WTC11 (cell line): ENCODE measurements around the gene C11orf71. TPM values are rescaled to one million over a fixed set of nuclear protein-coding genes. Genes with fewer than 3 reads are reported as not detected.

Source experiments
- ATAC-seq: fragments of 200-7000 bp; cut with Tn5 transposase; 2 replicates; pipeline ENCODE4 v1.10.0; 2021; ENCODE audit warnings: mild to moderate bottlenecking, moderate library complexity
- CTCF ChIA-PET: fragments of 300-600 bp; sonication (Branson Sonifier 250); formaldehyde crosslinking; loops from one replicate; lab custom pipeline; 2021; ENCODE audit warnings: antibody characterized with exemption; lab: Charles Lee
- POLR2A ChIA-PET: fragments of 350-600 bp; sonication (Branson Sonifier 250); formaldehyde crosslinking; loops from one replicate; lab custom pipeline; 2021; ENCODE audit warnings: antibody characterized with exemption; lab: Charles Lee
- DNase-seq: peaks from one replicate; pipeline ENCODE4 v3.0.0; 2021; ENCODE audit warnings: low spot score
- H3K27ac Mint-ChIP-seq: 2 replicates; pipeline ENCODE4 v1.8.0; 2021; ENCODE audit warnings: mixed read lengths
- H3K27me3 Mint-ChIP-seq: 2 replicates; pipeline ENCODE4 v1.8.0; 2021; ENCODE audit warnings: low read depth, mild to moderate bottlenecking, moderate library complexity, mixed read lengths
- H3K36me3 Mint-ChIP-seq: 2 replicates; pipeline ENCODE4 v1.8.0; 2021; ENCODE audit warnings: mixed read lengths
- H3K4me1 Mint-ChIP-seq: 2 replicates; pipeline ENCODE4 v1.8.0; 2022; ENCODE audit warnings: mixed read lengths
- H3K4me3 Mint-ChIP-seq: 2 replicates; pipeline ENCODE4 v1.8.0; 2021; ENCODE audit warnings: mild to moderate bottlenecking, moderate library complexity, mixed read lengths
- H3K9me3 Mint-ChIP-seq: 2 replicates; pipeline ENCODE4 v1.8.0; 2021; ENCODE audit warnings: mixed read lengths
- GRHL2 ChIP-seq: fragments of 250-450 bp; sonication (Bioruptor Pico); IDR thresholded peaks from 2 replicates; pipeline ENCODE4 v1.8.0; 2022; ENCODE audit warnings: mild to moderate bottlenecking, moderate library complexity; ENCODE audit not compliant: insufficient replicate concordance, severe bottlenecking
- HMGA2 ChIP-seq: fragments of 250-450 bp; sonication (Bioruptor Pico); IDR thresholded peaks from 2 replicates; pipeline ENCODE4 v1.4.0; 2021; ENCODE audit warnings: mild to moderate bottlenecking, moderate library complexity
- MXD4 ChIP-seq: fragments of 250-450 bp; sonication (Bioruptor Pico); IDR thresholded peaks from 2 replicates; pipeline ENCODE4 v1.8.0; 2021; ENCODE audit warnings: mild to moderate bottlenecking, moderate library complexity, borderline replicate concordance
- NFYB ChIP-seq: sonication (generic); formaldehyde crosslinking; conservative IDR thresholded peaks from 2 replicates; pipeline ENCODE4 v1.8.0; 2022; ENCODE audit warnings: low read depth, missing genetic modification reagents
- PRRX2 ChIP-seq: fragments of 250-450 bp; sonication (Bioruptor Pico); IDR thresholded peaks from 2 replicates; pipeline ENCODE4 v1.8.0; 2021; ENCODE audit warnings: mild to moderate bottlenecking
- SMAD4 ChIP-seq: sonication (generic); formaldehyde crosslinking; IDR thresholded peaks from 2 replicates; pipeline ENCODE4 v1.8.0; 2022; ENCODE audit warnings: mild to moderate bottlenecking, missing genetic modification reagents
- TCF7 ChIP-seq: sonication (generic); formaldehyde crosslinking; IDR thresholded peaks from 2 replicates; pipeline ENCODE4 v1.8.0; 2022; ENCODE audit warnings: mild to moderate bottlenecking, low read depth, missing genetic modification reagents, moderate library complexity
- ZBTB21 ChIP-seq: sonication (generic); formaldehyde crosslinking; IDR thresholded peaks from 2 replicates; pipeline ENCODE4 v1.8.1; 2023; ENCODE audit warnings: mild to moderate bottlenecking, missing genetic modification reagents, borderline replicate concordance
- ZNF138 ChIP-seq: sonication (generic); formaldehyde crosslinking; conservative IDR thresholded peaks from 2 replicates; pipeline ENCODE4 v1.8.1; 2022; ENCODE audit warnings: mild to moderate bottlenecking, moderate library complexity, missing genetic modification reagents
- ZNF263 ChIP-seq: sonication (generic); formaldehyde crosslinking; IDR thresholded peaks from 2 replicates; pipeline ENCODE4 v1.8.1; 2022; ENCODE audit warnings: low read depth, mild to moderate bottlenecking, moderate library complexity, missing genetic modification reagents
- ZNF317 ChIP-seq: sonication (generic); formaldehyde crosslinking; IDR thresholded peaks from 2 replicates; pipeline ENCODE4 v1.8.1; 2023; ENCODE audit warnings: low read depth, mild to moderate bottlenecking, moderate library complexity, missing genetic modification reagents, borderline replicate concordance
- total RNA-seq: library from RNA; stranded (reverse); gene quantifications from 3 replicates; pipeline ENCODE4 v1.2.3, GENCODE V29; 2021
- TF ChIP-seq, protein P1 (sequence below): sonication (generic); formaldehyde crosslinking; IDR thresholded peaks from 2 replicates; pipeline ENCODE4 v1.8.0; 2022; ENCODE audit warnings: missing genetic modification reagents
- TF ChIP-seq, protein P2 (sequence below): sonication (generic); formaldehyde crosslinking; IDR thresholded peaks from 2 replicates; pipeline ENCODE4 v1.8.1; 2022; ENCODE audit warnings: mild to moderate bottlenecking, moderate library complexity, missing genetic modification reagents
- TF ChIP-seq, protein P3 (sequence below): sonication (generic); formaldehyde crosslinking; IDR thresholded peaks from 2 replicates; pipeline ENCODE4 v1.8.0; 2022; ENCODE audit warnings: mild to moderate bottlenecking, missing genetic modification reagents

The C11orf71 gene
- total RNA-seq, 1 experiment from 2014 or later, result 5.9 TPM

DNA sequence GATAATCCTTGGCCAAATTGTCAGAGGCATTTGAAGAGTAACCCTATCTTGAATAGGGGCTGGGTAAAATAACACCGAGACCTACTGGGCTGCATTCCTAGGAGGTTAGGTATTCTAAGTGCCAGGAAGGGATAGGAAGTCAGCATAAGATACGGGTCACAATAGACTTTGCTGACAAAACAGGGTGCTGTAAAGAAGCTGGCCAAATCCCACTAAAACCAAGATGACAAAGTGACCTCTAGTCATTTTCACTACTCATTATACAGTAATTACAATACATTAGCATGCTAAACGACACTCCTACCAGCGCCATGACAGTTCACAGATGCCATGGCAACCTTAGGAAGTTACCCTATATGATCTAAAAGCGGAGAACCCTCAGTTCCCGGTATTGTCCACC, 38.0 kb upstream of the C11orf71 start:
- peak overlapping the region; percentile 93 for H3K27ac Mint-ChIP-seq
- no peak for TF ChIP-seq ZNF263
- TF ChIP-seq, all 79 proteins: peak for 0
- peaks cover 8% of the 10 kb centered on the region; the same call in 1 of the 2 replicates for H3K36me3 Mint-ChIP-seq
- peaks cover 41% of the 10 kb centered on the region for H3K4me1 Mint-ChIP-seq
- POLR2A ChIA-PET, result interaction anchor here (1.4 kb wide), 1 partner anchor 38 kb away, joined by 6 read pairs; the partner anchor contains the start of genes C11orf71 and RBM7
- peak; percentile 52 for ATAC-seq
- no peaks in the 10 kb centered on the region for H3K27me3 Mint-ChIP-seq
- H3K9me3 Mint-ChIP-seq, result 0 out of 2 replicates have a peak, but pooled peaks cover 9% of the 10 kb centered on the region
- H3K4me3 Mint-ChIP-seq, result peak overlapping the region; percentile 88
- no peak for DNase-seq
- CTCF ChIA-PET, result interaction anchor here (0.8 kb wide), 1 partner anchor 44 kb away, joined by 3 read pairs; no protein-coding TSS in a partner anchor

DNA sequence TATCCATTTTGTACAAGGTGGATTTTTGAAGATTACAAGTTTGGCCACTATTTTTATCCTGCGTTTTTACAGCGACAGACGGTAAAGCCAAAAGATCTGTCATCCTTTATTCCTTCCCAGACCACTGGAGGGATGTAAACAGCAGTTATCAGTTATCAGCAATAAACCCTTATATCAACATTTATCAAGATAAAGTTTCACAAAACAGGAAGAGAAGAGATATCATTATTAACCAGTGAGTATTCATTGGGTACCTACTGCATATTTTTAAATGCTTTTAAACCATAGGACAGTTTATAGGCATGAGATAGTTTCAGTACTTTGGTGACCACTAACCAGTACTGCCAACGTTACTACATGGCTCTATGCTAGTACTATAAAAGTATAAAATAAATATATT, 33.1 kb upstream of the C11orf71 start:
- POLR2A ChIA-PET, result no interaction called here
- Mint-ChIP-seq H3K27ac (no peak overlapping the region), H3K27me3 (no peaks in the 10 kb centered on the region), H3K4me1 (peaks cover 24% of the 10 kb centered on the region), H3K9me3 (0 out of 2 replicates have a peak, but pooled peaks cover 9% of the 10 kb centered on the region), H3K4me3 (no peak overlapping the region), H3K36me3 (no peaks in the 10 kb centered on the region)
- TF ChIP-seq, protein P1, sequence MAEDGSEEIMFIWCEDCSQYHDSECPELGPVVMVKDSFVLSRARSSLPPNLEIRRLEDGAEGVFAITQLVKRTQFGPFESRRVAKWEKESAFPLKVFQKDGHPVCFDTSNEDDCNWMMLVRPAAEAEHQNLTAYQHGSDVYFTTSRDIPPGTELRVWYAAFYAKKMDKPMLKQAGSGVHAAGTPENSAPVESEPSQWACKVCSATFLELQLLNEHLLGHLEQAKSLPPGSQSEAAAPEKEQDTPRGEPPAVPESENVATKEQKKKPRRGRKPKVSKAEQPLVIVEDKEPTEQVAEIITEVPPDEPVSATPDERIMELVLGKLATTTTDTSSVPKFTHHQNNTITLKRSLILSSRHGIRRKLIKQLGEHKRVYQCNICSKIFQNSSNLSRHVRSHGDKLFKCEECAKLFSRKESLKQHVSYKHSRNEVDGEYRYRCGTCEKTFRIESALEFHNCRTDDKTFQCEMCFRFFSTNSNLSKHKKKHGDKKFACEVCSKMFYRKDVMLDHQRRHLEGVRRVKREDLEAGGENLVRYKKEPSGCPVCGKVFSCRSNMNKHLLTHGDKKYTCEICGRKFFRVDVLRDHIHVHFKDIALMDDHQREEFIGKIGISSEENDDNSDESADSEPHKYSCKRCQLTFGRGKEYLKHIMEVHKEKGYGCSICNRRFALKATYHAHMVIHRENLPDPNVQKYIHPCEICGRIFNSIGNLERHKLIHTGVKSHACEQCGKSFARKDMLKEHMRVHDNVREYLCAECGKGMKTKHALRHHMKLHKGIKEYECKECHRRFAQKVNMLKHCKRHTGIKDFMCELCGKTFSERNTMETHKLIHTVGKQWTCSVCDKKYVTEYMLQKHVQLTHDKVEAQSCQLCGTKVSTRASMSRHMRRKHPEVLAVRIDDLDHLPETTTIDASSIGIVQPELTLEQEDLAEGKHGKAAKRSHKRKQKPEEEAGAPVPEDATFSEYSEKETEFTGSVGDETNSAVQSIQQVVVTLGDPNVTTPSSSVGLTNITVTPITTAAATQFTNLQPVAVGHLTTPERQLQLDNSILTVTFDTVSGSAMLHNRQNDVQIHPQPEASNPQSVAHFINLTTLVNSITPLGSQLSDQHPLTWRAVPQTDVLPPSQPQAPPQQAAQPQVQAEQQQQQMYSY (CRISPR knock-in tag), result no peak
- no peak for TF ChIP-seq NFYB (CRISPR knock-in tag)
- no peak for TF ChIP-seq SMAD4 (CRISPR knock-in tag)
- no peak for DNase-seq
- no peak for ATAC-seq
- CTCF ChIA-PET, result no interaction called here

DNA sequence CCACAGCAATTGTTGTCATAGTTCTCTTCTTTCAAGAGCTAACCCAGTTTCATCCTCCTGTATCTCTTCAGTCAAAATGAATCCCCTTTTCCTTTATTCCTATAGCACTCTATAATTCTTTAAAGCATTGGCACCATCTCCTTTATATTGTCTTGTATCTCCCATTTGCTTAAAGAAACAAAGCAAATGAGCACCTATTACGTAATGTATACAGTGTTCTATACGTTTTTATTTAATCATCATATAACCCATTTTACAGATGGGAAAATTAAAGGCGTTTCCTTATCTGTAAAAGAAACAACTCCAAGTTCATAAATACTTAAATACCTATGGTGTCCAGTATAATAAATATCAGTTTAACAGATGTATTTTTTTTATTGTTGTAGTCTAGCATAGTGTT, 32.6 kb upstream of the C11orf71 start:
- H3K4me1 Mint-ChIP-seq, result peaks cover 20% of the 10 kb centered on the region
- DNase-seq, result no peak
- ChIA-PET CTCF (no interaction called here), POLR2A (no interaction called here)
- H3K9me3 Mint-ChIP-seq, result 0 out of 2 replicates have a peak, but pooled peaks cover 9% of the 10 kb centered on the region
- ATAC-seq, result no peak
- H3K4me3 Mint-ChIP-seq, result no peak overlapping the region
- H3K27me3 Mint-ChIP-seq, result no peaks in the 10 kb centered on the region
- H3K36me3 Mint-ChIP-seq, result no peaks in the 10 kb centered on the region
- no peak overlapping the region for H3K27ac Mint-ChIP-seq
- TF ChIP-seq MXD4 (CRISPR knock-in tag) (no peak), PRRX2 (CRISPR knock-in tag) (no peak), TCF7 (CRISPR knock-in tag) (no peak), HMGA2 (CRISPR knock-in tag) (no peak), ZNF317 (CRISPR knock-in tag) (no peak), GRHL2 (CRISPR knock-in tag) (no peak), ZBTB21 (CRISPR knock-in tag) (no peak)
- TF ChIP-seq, protein P2, sequence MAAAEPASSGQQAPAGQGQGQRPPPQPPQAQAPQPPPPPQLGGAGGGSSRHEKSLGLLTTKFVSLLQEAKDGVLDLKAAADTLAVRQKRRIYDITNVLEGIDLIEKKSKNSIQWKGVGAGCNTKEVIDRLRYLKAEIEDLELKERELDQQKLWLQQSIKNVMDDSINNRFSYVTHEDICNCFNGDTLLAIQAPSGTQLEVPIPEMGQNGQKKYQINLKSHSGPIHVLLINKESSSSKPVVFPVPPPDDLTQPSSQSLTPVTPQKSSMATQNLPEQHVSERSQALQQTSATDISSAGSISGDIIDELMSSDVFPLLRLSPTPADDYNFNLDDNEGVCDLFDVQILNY, result no peak
- TF ChIP-seq, protein P3, sequence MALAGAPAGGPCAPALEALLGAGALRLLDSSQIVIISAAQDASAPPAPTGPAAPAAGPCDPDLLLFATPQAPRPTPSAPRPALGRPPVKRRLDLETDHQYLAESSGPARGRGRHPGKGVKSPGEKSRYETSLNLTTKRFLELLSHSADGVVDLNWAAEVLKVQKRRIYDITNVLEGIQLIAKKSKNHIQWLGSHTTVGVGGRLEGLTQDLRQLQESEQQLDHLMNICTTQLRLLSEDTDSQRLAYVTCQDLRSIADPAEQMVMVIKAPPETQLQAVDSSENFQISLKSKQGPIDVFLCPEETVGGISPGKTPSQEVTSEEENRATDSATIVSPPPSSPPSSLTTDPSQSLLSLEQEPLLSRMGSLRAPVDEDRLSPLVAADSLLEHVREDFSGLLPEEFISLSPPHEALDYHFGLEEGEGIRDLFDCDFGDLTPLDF, result no peak

DNA sequence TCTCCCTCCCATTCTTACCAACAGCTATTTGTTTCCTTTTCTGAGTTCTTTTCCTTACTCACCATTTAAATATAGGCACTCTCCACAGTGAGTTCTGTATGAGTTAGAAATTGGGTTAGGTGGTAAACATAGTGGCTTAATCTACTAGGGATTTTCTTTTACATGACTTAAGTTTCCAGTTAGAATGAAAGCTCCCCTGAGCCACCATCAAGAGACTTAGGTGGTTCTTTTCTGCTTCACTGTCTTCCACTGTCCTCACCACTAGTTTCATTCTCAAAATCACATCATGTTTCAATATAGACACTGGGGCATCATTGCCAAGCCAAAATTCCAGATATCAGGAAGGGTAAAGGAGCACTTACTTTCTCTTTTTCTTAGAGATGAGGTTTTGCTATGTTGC, 30.0 kb upstream of the C11orf71 start:
- Mint-ChIP-seq H3K4me3 (no peak overlapping the region), H3K9me3 (0 out of 2 replicates have a peak, but pooled peaks cover 9% of the 10 kb centered on the region), H3K27ac (no peak overlapping the region), H3K4me1 (peaks cover 20% of the 10 kb centered on the region), H3K27me3 (no peaks in the 10 kb centered on the region), H3K36me3 (no peaks in the 10 kb centered on the region)
- POLR2A ChIA-PET, result interaction anchor here (0.9 kb wide), 1 partner anchor 30 kb away, joined by 3 read pairs; the partner anchor contains the start of genes C11orf71 and RBM7
- CTCF ChIA-PET, result no interaction called here
- no peak for TF ChIP-seq ZNF138
- no peak for ATAC-seq
- DNase-seq, result no peak
